Inflammatory macrophage (primary cell): ENCODE measurements around the gene AADAT.
"Not testable (repeated sequence)": the region's sequence is repeated elsewhere in the genome, so short reads cannot be mapped to it uniquely, and the experiment has no call there.

Source experiments
- DNase-seq, 2 donors: peaks; one replicate each; pipeline ENCODE4 v3.0.0-alpha.2; 2020 to 2022

AADAT gene

GRCh38 chr4:170089274-170089667 lies 485 bp downstream of the AADAT start:
- no peak for DNase-seq

GRCh38 chr4:170088716-170089115 lies 1.0 kb downstream of the AADAT start:
- DNase-seq, result no peak

- DNase-seq, result no peak
Measured at GRCh38 chr4:170087163-170087700, 2.5 kb downstream of the AADAT start.

- no peak for DNase-seq
Measured at GRCh38 chr4:170083541-170083940, 6.2 kb downstream of the AADAT start.

- no peak for DNase-seq
Measured at GRCh38 chr4:170080496-170080895, 9.3 kb downstream of the AADAT start.

- DNase-seq, result no peak
Measured at GRCh38 chr4:170079981-170080380, 9.8 kb downstream of the AADAT start.

GRCh38 chr4:170071196-170071595 lies 18.6 kb downstream of the AADAT start:
- DNase-seq, result no peak

- no peak for DNase-seq
Measured at GRCh38 chr4:170068438-170069128, 21.2 kb downstream of the AADAT start.

GRCh38 chr4:170059421-170059820 lies 30.3 kb downstream of the AADAT start:
- no peak for DNase-seq

GRCh38 chr4:170058826-170059225 lies 30.9 kb downstream of the AADAT start:
- no peak for DNase-seq

- no peak for DNase-seq
Measured at GRCh38 chr4:170057866-170058265, 31.9 kb downstream of the AADAT start.

- DNase-seq, result no peak
Measured at GRCh38 chr4:170052919-170053318, 36.8 kb downstream of the AADAT start.

GRCh38 chr4:170051402-170051801 lies 38.4 kb downstream of the AADAT start:
- DNase-seq, result no peak

- no peak for DNase-seq
Measured at GRCh38 chr4:170049766-170050165, 40.0 kb downstream of the AADAT start.

- peak; percentile 62 to 73 for DNase-seq
Measured at GRCh38 chr4:170047771-170048354, 41.9 kb downstream of the AADAT start.

- DNase-seq, result not testable (repeated sequence)
Measured at GRCh38 chr4:170046156-170046555, 43.6 kb downstream of the AADAT start.

GRCh38 chr4:170040031-170040680 lies 49.6 kb downstream of the AADAT start:
- DNase-seq, result no peak

GRCh38 chr4:170038769-170039168 lies 51.0 kb downstream of the AADAT start:
- no peak for DNase-seq

GRCh38 chr4:170038232-170038631 lies 51.5 kb downstream of the AADAT start:
- no peak for DNase-seq

GRCh38 chr4:170037481-170037880 lies 52.3 kb downstream of the AADAT start:
- DNase-seq, result no peak

- no peak for DNase-seq
Measured at GRCh38 chr4:170035845-170036244, 53.9 kb downstream of the AADAT start.

GRCh38 chr4:170035231-170035630 lies 54.5 kb downstream of the AADAT start:
- no peak for DNase-seq

- DNase-seq, result no peak
Measured at GRCh38 chr4:170033999-170034398, 55.8 kb downstream of the AADAT start.

- peak in 1 of 2 donors; percentile 4 for DNase-seq
Measured at GRCh38 chr4:170030121-170030520, 59.6 kb downstream of the AADAT start.
